ENCODE data around the gene NUP62. TPM values are rescaled to one million over a fixed set of nuclear protein-coding genes. Genes with fewer than 3 reads are reported as not detected.

NUP62 gene
- total and polyA plus RNA-seq, 2 of the 8 experiments (the other 6 are each of a cell fraction or from before 2014, with no cell fraction given), result 50.0 to 107 TPM

GRCh38 chr19:49863935-49864320 lies 65.4 kb downstream of the NUP62 start:
- TF ChIP-seq PHF8 (conservative IDR thresholded peaks at IDR 0.05; ENCODE audit: low read depth, low read length) (no peak), E2F6 (IDR thresholded peaks at IDR 0.05) (no peak), ATF2 (IDR thresholded peaks at IDR 0.05; ENCODE audit: low read length) (no peak), YY1 (IDR thresholded peaks at IDR 0.05; ENCODE audit: low read depth, low read length) (no peak)
- Histone ChIP-seq H3K79me1 (ENCODE audit: low read depth, low read length) (peaks cover 12% of the 10 kb centered on the region), H2BK15ac (ENCODE audit: low read length) (no peak overlapping the region), H2BK120ac (replicated peaks; ENCODE audit: low read depth, low read length) (no peak overlapping the region), H3K79me2 (ENCODE audit: control insufficient read depth in 1 of 2, insufficient read depth in 2 of 2, low read length in 2 of 2) (peaks cover 0 to 27% of the 10 kb centered on the region in 2 experiments; a peak in 2 of 4 replicates), H2BK5ac (ENCODE audit: low read depth, low read length) (no peak overlapping the region), H3K4me1 (replicated peaks in 1 of 4; ENCODE audit: control insufficient read depth in 3 of 4, insufficient read depth in 4 of 4, low read length in 3 of 4) (peaks cover 0 to 16% (median 4%) of the 10 kb centered on the region in 4 experiments; a peak in 5 of 7 replicates), H4K5ac (ENCODE audit: insufficient read length, low read depth, low read length) (no peak overlapping the region), H2BK12ac (ENCODE audit: low read depth, low read length) (no peak overlapping the region), H3K27me3 (replicated peaks in 1 of 4; ENCODE audit: control insufficient read depth in 3 of 4, extremely low read depth in 1 of 4, insufficient read depth in 3 of 4, low read length in 3 of 4) (no peaks in the 10 kb centered on the region), H4K91ac (replicated peaks; ENCODE audit: insufficient read length, low read length) (no peak overlapping the region), H3K56ac (replicated peaks; ENCODE audit: insufficient read length, low read depth, low read length) (no peak overlapping the region), H3K23me2 (ENCODE audit: low read depth, low read length) (peaks cover 9% of the 10 kb centered on the region), H3K9me3 (ENCODE audit: insufficient read depth in 2 of 2, low read depth in 1 of 2, low read length in 1 of 2) (no peaks in the 10 kb centered on the region), H3K9ac (replicated peaks in 1 of 4; ENCODE audit: extremely low read depth in 1 of 4, low read depth in 3 of 4, low read length in 3 of 4) (no peak overlapping the region), H2BK20ac (ENCODE audit: low read length) (no peak overlapping the region), H3K36me3 (ENCODE audit: control insufficient read depth in 2 of 4, insufficient read depth in 4 of 4, low read length in 3 of 4) (peaks cover 20 to 47% (median 36%) of the 10 kb centered on the region in 4 experiments), H4K8ac (ENCODE audit: extremely low read depth, insufficient read depth, low read length) (no peak overlapping the region), H2AFZ (ENCODE audit: low read length) (no peak overlapping the region), H3K23ac (ENCODE audit: insufficient read length) (no peak overlapping the region), H3K4me2 (ENCODE audit: insufficient read depth in 1 of 2, low read depth in 2 of 2, low read length in 2 of 2) (no peak overlapping the region), H3K27ac (ENCODE audit: low read depth, low read length) (no peak overlapping the region), H3K14ac (ENCODE audit: insufficient read length) (no peak overlapping the region), H3K4me3 (ENCODE audit: extremely low read depth in 1 of 4, insufficient read depth in 2 of 4, low read depth in 3 of 4, low read length in 4 of 4) (no peak overlapping the region), H3K18ac (ENCODE audit: extremely low read depth, low read length) (no peak overlapping the region), H2AK5ac (ENCODE audit: low read depth, low read length) (no peak overlapping the region), H4K20me1 (replicated peaks in 1 of 2; ENCODE audit: control insufficient read depth in 1 of 2, insufficient read depth in 2 of 2, low read length in 2 of 2) (peaks cover 17 to 30% of the 10 kb centered on the region in 2 experiments), H3K4ac (replicated peaks; ENCODE audit: insufficient read length, low read depth, low read length) (no peak overlapping the region)
- CTCF ChIA-PET (ENCODE audit: partially characterized antibody), result interaction anchor here (1.0 to 3.4 kb wide), 5 partner anchors 10 to 51 kb away, joined by 3 to 13 read pairs (median 5); partner anchors contain the start of gene FUZ
- no peak for DNase-seq (ENCODE audit: low read depth in 1 of 2, low spot score in 2 of 2)
- POLR2A ChIA-PET (ENCODE audit: partially characterized antibody), result interaction anchor here (1.0 to 12.4 kb wide), 8 partner anchors 9 to 294 kb away, joined by 3 to 247 read pairs (median 6); partner anchors contain the start of genes AKT1S1, PTOV1 and TBC1D17
- no peak for FAIRE-seq
- 93% methylated on average over 17 of the region's 17 CpGs; no CpG with 5 or more reads in 1 of the 2 experiments for WGBS, 2 experiments (ENCODE audit: extremely low coverage in 1 of 2, insufficient coverage in 1 of 2, insufficient read length in 1 of 2, insufficient replicate concordance in 2 of 2, low coverage in 1 of 2, low lambda C conversion rate in 2 of 2, missing lambda C conversion rate in 1 of 2)

Data from H1 (cell line).